Mammary epithelial cell (primary cell): Measurements from ENCODE around the gene AATF.

Experiments used
- EZH2 ChIP-seq: IDR thresholded peaks from 2 replicates; pipeline ENCODE4 v1.6.1; 2012; ENCODE audit warnings: low read length, inconsistent platforms, borderline replicate concordance
- TF ChIP-seq, protein P1 (sequence below), 2 donors: IDR thresholded peaks in 1 of 2; conservative IDR thresholded peaks in 1 of 2; 2 replicates each; pipeline ENCODE4 v1.5.1; 2011 to 2012; ENCODE audit warnings: inconsistent platforms in 2 of 2, low read length in 2 of 2, mild to moderate bottlenecking in 2 of 2, control low read depth in 1 of 2, low read depth in 1 of 2; ENCODE audit not compliant: insufficient read depth in 1 of 2; ENCODE audit errors: extremely low read depth in 1 of 2

GRCh38 chr17:37065486-37066321, 117.0 kb downstream of the AATF start:
- TF ChIP-seq, protein P1, sequence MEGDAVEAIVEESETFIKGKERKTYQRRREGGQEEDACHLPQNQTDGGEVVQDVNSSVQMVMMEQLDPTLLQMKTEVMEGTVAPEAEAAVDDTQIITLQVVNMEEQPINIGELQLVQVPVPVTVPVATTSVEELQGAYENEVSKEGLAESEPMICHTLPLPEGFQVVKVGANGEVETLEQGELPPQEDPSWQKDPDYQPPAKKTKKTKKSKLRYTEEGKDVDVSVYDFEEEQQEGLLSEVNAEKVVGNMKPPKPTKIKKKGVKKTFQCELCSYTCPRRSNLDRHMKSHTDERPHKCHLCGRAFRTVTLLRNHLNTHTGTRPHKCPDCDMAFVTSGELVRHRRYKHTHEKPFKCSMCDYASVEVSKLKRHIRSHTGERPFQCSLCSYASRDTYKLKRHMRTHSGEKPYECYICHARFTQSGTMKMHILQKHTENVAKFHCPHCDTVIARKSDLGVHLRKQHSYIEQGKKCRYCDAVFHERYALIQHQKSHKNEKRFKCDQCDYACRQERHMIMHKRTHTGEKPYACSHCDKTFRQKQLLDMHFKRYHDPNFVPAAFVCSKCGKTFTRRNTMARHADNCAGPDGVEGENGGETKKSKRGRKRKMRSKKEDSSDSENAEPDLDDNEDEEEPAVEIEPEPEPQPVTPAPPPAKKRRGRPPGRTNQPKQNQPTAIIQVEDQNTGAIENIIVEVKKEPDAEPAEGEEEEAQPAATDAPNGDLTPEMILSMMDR (conservative IDR thresholded peaks at IDR 0.05 in 1 of 2, IDR thresholded peaks at IDR 0.05 in 1 of 2; ENCODE audit: extremely low read depth in 1 of 2, insufficient read depth in 1 of 2, low read depth in 1 of 2, low read length in 2 of 2) = no peak
- TF ChIP-seq EZH2 = no peak
